Suprapubic skin (tissue), 4 donors: ENCODE measurements around the gene OSBPL8.

Source experiments
- POLR2A ChIP-seq, 2 donors: fragments of 450-650 bp; IDR thresholded peaks; one replicate each; pipeline ENCODE4 v1.6.1; 2017; ENCODE audit warnings: antibody characterized with exemption in 2 of 2, mild to moderate bottlenecking in 2 of 2, moderate library complexity in 2 of 2
- POLR2AphosphoS5 ChIP-seq, 3 donors: sonication (generic); formaldehyde crosslinking; IDR thresholded peaks; one replicate each; pipeline ENCODE4 v1.6.1; 2017; ENCODE audit warnings: antibody characterized with exemption in 3 of 3

GRCh38 chr12:76554405-76555230 lies 5.0 kb downstream of the OSBPL8 start:
- TF ChIP-seq POLR2A (IDR thresholded peaks at IDR 0.05) = no peak
- no peak for TF ChIP-seq POLR2AphosphoS5 (IDR thresholded peaks at IDR 0.05)
